HG03159 (cell line): Measurements from ENCODE around the gene OLIG1.

ENCODE experiments used
- ATAC-seq: cut with Tn5 transposase; IDR thresholded peaks from one replicate; pipeline ENCODE4 v1.9.1; 2021; ENCODE audit warnings: mild to moderate bottlenecking, moderate library complexity; ENCODE audit not compliant: unreplicated experiment

The OLIG1 gene

DNA sequence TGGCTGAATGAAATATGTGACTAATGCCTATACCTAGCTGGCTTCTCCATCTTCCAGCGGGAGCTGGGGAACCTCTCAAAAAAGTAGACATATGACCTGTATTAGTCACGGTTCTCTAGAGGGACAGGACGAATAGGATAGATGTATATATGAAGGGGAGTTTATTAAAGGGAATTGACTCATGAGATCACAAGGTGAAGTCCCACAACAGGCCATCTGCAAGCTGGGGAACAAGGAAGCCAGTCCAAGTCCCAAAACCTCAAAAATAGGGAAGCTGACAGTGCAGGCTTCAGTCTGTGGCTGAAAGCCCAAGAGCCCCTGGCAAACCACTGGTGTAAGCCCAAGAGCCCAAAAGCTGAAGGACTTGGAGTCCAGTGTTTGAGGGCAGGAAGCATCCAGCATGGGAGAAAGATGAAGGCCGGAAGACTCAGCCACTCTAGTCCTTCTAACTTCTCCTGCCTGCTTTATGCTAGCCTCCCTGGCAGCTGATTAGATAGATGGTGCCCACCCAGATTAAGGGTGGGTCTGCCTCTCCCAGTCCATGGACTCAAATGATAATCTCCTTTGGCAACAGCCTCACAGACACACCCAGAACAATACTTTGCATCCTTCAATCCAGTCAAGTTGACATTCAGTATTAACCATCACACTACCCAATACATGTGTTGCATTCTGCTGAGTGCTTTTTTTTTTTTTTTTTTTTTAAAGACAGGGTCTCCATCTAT, 19.6 kb downstream of the OLIG1 start:
- no peak for ATAC-seq

DNA sequence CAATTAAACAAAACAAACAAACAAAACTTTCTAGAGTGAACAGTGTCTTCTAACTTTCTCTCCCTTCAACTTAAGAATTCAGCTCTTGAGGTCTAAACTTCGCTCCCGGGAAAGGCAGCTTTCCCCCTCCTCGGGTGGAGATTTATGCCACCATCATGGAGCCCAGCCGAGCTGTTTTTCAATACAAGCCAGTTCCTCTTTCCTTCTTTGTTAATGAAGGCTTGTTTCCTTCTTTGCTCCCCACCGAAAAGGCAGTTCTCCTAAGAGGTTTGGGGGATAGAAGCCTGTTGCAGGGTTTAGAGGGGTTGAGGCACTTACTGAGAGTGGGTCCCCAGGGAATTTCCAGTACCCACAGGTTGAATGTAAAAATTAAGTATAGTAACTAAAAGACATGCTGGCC, 26.5 kb downstream of the OLIG1 start:
- no peak for ATAC-seq

DNA sequence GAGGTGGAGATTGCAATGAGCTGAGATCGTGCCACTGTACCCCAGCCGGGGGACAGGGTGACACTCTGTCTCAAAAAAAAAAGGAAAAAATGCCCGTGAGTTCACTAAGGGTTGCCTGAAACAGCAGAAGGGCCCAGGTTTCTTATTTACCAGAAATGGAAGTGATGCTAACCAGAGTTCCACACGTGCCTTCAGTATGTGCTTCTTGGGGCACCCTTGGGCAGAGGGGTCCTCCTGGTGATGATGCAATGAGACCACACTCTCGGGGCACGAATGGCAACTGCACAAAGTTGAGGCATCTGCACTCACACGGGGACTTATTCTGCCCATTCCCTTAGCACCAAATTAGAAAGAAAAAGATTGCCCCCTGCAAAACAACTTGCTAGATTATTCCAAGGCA, 29.2 kb downstream of the OLIG1 start:
- no peak for ATAC-seq

DNA sequence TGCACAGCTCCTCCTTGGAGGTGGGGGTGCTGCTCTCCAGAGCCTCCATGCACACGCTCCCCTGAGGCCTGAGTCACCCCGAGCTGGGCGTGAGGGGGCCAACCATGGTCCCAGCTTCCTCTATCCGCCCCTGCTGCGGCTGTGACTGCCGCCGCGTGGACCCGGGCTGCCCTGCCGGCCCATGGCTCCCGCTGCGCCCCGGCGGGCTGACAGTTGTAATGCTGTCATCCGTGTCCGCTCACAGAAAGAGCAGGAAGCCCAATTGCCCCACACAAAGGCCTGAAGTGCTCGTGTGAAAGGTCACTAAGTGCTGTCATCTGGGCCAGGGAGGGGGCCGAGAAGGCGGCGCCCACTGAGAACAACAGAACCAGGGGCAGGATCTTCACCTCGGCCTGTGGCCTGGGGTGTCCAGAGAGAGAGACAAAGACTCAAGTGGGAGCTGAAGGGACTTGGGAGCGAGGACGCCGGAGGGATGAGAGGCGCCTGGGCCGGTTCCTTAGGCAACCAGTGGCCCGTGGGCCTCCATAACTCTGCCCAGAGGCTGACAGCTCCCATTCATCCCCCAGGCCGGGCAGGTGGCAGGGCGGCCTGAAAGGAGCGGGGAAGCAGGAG, 31.5 kb downstream of the OLIG1 start:
- no peak for ATAC-seq

DNA sequence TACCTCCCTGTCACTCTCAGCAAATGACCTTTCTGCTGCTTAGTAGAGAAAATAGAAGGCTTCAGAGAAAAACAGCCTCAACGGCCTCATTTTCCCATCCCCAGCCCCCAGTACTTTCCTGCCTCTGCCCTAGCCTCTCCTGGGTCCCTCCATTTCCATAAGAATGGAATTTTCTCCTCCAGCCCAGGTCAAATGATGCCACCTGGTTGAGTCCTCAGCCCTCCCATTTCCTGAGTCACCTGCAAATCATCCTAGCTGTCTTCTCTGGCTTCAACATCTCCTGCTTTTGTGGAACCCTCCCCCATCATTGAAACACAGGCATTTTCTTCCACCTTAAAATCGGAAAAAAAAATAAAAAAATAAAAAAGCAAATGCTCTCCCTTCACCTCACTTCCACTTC, 35.1 kb downstream of the OLIG1 start:
- ATAC-seq: no peak

DNA sequence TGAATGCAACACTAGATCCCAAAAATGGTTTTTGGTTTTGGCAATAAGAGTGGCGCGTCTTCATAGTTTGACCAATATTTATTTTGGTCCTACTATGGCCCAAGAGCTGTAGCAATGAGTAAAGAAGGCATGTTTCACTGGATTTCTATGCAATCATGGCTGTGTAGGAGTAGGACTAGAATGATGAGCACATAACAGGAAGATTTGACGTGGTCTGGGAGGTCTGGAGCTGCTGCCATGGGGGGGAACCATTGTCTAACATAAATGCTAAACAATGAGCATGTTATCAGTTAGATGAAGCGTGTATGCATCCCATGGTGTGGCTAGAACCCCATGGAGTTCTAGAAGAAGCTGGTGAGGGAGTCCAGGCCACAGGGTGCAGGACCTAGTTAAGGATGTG, 38.3 kb downstream of the OLIG1 start:
- no peak for ATAC-seq

DNA sequence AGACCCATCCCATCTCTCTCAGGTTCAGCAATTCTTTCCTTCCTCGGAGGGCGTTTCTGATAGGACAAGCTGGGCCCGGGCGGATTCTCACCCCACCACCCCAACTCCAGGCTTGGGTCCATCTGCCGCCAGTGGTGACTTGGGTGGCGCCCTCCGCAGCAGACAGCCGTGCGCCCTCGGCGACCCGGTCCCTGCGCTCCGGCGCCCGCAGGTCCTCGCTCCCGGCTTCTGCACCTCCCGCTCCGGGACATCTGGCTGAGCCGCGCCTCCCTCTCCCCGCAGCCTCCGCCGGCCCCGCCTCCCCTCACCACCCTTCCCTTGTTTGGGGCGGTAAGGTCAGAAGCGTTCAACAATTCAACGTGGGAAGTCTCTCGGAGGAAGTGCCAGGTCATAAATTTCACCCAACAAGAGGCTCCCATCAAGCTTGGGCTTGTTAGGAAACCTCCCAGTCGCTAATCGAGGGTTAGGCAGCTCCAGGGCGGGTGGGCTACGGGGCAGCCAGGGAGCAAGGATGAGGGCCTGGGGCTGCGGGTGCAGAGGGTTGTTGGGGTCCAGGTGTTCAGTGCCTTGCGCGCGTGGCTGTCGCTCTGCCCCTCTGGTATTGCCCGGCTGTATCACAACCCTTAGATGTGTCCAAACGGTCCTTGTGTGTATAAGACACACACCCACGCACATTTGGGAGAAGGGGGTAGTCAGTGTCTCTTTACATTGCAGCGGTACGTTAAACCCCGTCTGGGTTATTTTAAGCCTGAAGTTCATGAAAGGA, 39.8 kb downstream of the OLIG1 start:
- ATAC-seq: no peak

DNA sequence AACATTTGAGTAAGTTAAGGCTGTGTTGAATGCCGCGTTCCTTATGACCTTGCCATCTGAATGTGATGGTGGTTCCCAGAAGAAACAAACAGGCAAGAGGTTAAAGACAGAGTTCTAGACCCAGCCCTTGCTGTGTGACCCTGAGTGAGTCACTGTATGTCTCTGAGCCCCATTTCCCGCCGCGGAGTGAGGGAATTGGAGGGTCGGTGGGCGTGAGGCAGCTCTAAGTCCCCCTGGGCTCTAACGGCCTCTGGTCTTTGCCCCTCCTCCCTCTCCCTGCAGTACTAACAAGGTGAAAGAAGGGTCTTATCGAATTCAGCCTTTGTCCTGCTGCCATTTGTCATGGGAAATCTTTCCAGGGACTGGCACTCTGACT, 40.4 kb downstream of the OLIG1 start:
- ATAC-seq: no peak

DNA sequence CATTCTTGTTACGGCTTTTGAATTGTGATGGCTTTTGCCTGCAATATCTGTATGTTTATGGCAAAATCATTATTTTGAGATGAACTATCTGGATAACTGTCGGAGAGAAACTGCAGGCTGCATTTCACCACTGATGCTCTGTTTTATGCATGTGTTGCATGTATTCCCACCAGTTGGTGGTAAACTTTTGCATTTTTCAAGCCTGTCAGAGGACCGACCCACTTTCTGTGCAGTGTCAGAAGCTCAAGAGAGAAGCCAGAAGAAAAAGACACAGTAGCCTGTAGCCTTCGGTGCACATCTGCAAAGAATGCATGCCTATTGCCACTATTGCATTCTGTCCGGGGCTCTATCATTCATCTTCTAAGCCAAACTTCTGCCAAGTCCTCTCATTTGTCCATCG, 41.6 kb downstream of the OLIG1 start:
- no peak for ATAC-seq

DNA sequence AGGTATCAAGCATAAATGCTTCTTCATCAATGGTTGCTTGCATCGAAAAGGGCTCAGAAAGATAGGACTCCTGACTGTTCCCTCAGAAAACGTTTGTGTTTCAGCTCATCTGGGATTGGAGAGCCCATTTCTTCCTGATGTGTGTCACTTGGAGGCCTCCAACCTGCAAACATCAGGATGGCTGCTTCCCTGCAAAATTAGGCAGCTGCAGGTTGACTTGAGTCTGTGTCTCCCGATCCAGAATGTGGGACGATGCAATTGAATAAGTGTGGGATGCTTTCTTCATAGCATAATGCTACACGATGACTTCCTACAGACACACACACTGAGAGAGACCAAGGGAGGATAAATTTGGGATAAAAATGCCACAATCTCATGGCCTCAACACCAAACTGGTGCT, 42.2 kb downstream of the OLIG1 start:
- ATAC-seq: no peak

DNA sequence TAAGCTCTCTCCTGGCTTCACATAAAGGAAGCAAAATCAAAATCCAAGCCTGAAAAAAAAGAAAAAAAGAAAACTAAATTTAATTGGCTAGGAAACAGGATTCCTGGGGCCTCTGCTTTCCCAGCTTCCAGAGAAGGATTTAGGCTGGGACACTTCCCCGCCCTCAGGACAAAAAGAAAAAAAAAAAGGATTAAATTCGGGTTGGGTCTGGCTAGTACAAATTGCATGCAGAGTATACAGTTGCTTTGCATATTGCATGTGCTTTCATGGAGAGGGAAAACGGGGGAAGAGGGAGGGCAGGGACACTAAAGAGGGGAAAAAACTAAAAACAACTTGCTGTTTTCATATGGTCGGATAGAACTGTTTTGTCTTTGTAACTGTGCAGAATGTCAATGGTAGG, 42.7 kb downstream of the OLIG1 start:
- ATAC-seq: no peak

DNA sequence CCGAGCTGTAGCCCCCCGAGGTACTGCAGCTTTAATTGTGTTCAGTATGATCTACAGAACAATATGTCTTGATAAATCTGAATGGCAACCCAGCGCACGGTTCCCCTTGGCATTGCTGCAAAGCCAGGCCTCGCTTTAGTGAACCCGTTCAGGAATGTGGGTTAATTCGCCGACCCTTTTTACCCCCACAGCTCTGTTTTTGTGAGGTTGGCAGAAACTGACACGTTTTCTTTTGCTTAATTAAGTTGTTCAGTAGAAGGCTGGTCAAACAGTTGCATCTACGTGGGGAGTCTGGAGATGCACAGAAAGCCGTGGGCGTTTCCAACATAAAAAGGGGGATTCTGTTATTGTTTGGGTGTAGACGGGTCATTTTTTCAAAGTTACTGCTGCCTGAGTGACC, 43.2 kb downstream of the OLIG1 start:
- no peak for ATAC-seq

DNA sequence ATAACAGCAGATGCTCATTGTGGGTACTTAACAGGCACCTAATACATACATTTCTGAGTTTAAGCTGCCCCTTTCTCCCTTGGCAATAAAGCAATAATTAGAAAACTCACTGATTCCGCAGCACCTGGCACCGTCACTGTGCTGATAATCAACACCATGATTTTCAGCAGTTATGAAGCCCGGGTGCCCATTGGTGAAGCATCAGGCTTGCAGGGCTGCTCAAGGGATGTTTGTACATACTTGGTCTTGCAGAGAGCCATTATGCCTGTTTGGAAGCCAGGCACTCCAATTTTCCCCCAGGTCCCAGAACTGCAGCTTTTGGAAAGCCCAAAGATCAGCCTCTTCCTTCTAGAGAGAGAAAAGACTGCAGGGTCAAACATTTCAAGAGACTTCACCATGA, 44.3 kb downstream of the OLIG1 start:
- no peak for ATAC-seq

DNA sequence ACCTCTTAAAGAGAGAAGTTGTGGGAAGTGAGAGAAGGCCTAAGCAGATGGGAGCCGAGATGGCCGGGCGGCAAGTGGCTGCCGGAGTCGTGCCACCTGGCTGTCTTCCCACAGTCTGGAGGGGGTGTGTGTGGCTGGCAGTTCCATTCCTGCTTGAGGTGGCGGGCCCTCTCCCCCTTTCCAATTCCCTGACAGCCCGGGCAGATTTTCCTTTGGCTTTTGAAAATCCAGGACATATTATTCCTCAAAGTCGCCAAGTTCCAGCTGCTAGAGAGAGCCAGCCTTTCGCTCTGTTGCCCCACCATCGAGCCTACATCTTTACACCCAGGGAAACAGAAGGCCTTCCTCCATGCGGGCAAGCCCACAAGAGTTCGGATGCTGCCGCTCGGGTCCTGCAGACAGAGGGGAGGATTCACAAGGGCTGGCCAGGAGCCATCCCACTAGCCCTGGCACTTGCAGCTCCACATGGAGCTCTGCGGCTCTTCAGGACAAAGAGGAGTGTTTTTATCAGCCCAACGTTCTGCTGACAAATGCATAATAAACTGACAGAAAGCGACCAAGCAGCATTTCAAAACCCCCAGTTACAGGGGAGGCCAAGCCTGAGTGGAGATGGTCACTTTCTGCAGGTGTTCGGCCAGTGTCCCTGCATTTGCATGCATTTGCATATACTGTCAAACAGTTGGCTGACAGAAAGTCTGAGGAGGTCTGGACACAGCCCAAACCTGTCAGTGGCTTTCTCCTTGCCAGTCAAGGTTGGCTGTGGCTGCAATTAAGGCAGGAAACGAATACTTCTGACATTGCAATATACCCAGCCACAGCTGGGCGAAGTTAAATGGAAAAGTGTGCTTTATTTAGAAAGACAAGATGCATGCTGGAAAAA, 45.9 kb downstream of the OLIG1 start:
- no peak for ATAC-seq

DNA sequence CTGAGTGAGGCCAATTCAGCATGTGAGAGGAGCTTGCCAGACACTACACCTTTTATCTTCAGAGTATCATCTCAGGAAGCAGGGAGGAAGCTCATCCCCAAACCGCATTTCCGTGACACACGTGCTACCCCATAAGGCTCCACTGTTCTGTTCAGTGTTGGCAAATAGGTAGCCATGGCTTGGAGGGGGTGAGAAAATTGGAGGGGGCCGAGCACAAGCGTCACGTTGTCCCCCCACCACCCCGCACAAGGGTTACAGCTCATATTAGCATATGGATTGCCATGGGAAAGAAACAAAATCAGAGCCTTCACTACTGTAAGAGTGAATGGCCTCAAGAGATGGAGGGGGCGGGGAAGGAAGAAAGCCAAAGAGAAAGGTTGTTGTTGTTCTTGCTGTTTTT, 46.7 kb downstream of the OLIG1 start:
- ATAC-seq: no peak

DNA sequence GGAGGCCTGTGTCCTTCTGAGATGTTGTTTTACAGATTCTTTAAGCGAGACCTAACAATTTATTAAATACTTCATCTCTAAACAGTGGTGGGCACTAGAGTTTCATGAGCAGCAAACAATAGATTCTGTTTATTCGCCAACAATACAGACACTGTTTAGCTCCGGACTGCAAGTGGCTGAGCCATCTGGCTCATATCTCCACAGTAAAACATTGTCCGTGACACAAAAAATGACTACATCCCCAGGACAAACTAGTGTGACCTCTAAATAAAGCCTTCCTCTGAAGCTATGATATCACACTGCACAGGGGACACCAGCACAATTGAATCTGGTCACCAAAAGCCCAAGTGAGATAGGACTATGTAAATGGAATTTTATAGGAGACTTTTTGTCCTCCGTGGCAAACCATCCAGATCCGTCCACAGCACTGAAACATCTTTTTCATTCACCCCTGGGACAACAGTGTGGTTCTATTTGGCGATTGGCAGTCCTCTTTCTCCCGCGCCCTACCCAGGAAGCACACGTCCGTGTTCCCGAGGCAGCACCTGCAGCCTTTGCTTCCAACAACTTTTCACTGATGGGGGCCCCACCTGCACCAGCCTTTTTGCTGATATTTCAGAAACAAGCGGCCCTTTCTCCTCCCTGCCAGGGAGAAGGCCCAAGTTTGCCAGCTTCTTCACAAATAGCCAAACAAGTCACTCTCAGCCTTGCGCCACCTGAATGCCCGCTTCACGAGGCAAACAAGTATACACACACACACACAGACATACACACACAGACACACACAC, 47.4 kb downstream of the OLIG1 start:
- no peak for ATAC-seq
